Heart right ventricle (tissue), 16 donors: ENCODE measurements around the gene SND1. TPM values are rescaled to one million over a fixed set of nuclear protein-coding genes. Genes with fewer than 3 reads are reported as not detected.

Experiments used
- ATAC-seq, 8 donors: fragments of 200-7000 bp; cut with Tn5 transposase; one replicate each; pipeline ENCODE4 v1.9.1; 2020; ENCODE audit warnings: mild to moderate bottlenecking in 8 of 8, moderate library complexity in 8 of 8, moderate number of reproducible peaks in 1 of 8
- DNase-seq, 2 donors: peaks; one replicate each; pipeline ENCODE4 v3.0.0-alpha.2; 2020
- H3K27ac ChIP-seq, 10 donors: fragments of 200-600 bp; sonication (generic) in 2 of 10; one replicate each; pipeline versions ENCODE4 v1.5.0 to v1.8.0; 2020 to 2022; ENCODE audit warnings: mild to moderate bottlenecking in 3 of 10
- H3K27me3 ChIP-seq, 7 donors: fragments of 200-600 bp; one replicate each; pipeline ENCODE4 v1.8.0; 2021 to 2022; ENCODE audit warnings: mild to moderate bottlenecking in 2 of 7
- H3K36me3 ChIP-seq, 9 donors: fragments of 200-600 bp; sonication (generic) in 1 of 9; one replicate each; pipeline versions ENCODE4 v1.5.0 to v1.8.0; 2020 to 2022; ENCODE audit warnings: mild to moderate bottlenecking in 2 of 9
- H3K4me1 ChIP-seq, 9 donors: fragments of 200-600 bp; sonication (generic) in 1 of 9; one replicate each; pipeline versions ENCODE4 v1.5.0 to v1.8.0; 2020 to 2022; ENCODE audit warnings: mild to moderate bottlenecking in 4 of 9
- H3K4me3 ChIP-seq, 10 donors: fragments of 200-600 bp; sonication (generic) in 2 of 10; one replicate each; pipeline versions ENCODE4 v1.5.0 to v1.8.0; 2020 to 2022; ENCODE audit warnings: mild to moderate bottlenecking in 7 of 10, moderate library complexity in 2 of 10
- H3K9me3 ChIP-seq, 11 donors: fragments of 200-600 bp in 10 of 11; sonication (generic) in 2 of 11; one replicate each; pipeline versions ENCODE4 v1.5.0 to v1.8.0; 2013 to 2022; ENCODE audit warnings: mild to moderate bottlenecking in 2 of 11, control low read depth in 1 of 11, moderate library complexity in 1 of 11
- WGBS, 2 donors: extraction: QIAGEN DNeasy Blood & Tissue Kit; methylation state at CpG; one replicate each; pipeline ENCODE4 v1.1.7; 2013; ENCODE audit warnings: inconsistent platforms in 1 of 2; 5-methylcytosine and 5-hydroxymethylcytosine counted together
- intact Hi-C, 10 donors: fragments of 100-400 bp; cut with DNase I; formaldehyde crosslinking; loops; one replicate each; pipeline versions ENCODE4 v1.11.1 to v1.14.2; 2022
- polyA plus RNA-seq, 2 donors: library from polyadenylated mRNA; stranded (reverse); fragments of 200-250 nt; gene quantifications; one replicate each; pipeline ENCODE4 v1.2.3, GENCODE V29; 2013
- total RNA-seq, 10 donors: library from RNA; stranded (reverse); fragmentation: NEBNext Ultra II Directional in 3 of 10; extraction: Animal tissue kit (Norgen Biotek cat#: 25700) in 3 of 10; gene quantifications; one replicate each; pipeline versions ENCODE4 v1.2.1 to v1.2.4, GENCODE V29; 2021 to 2023
- TF ChIP-seq, protein P1 (sequence below), 9 donors: fragments of 200-600 bp; sonication (generic) in 2 of 9; IDR thresholded peaks; one replicate each; pipeline versions ENCODE4 v1.5.0 to v1.8.0; 2021 to 2022; ENCODE audit warnings: antibody characterized with exemption in 9 of 9, mild to moderate bottlenecking in 5 of 9, moderate library complexity in 1 of 9
- donor health status: Arrhythmogenic right ventricular cardiomyopathy.
- donor health status: ischemic (EF 13 %, LVEDD 7.1; RV severe dilation, severe dysfunction).
- donor health status: healthy with polysubstance abuse.
- donor health status: DM: no; HTN: yes; CAD: no.
- donor health status: DM: no; HTN: no; CAD: no.
- donor health status: ischemic (EF 25% LVEDD 6.9; RV normal size, moderate dysfunction).
- donor health status: ischemic (EF 25% LVEDD 5.7; RV mildly dilated, moderate dysfunction).
- donor health status: healthy.
- donor health status: DM: yes; HTN: yes; CAD: no.
- donor health status: Ischemic cardiomyopathy.
- donor health status: ischemic (EF 35%, LVEDD 5.7; RV mildly dilated, moderate dysfunction).
- donor health status: nonischemic (EF 11% LVEDD 7.7; RV severe dilation, severe dysfunction).
- donor health status: DM: yes; HTN: yes; CAD: no.
- donor health status: PGD.
- donor health status: ischemic (EF 29% LVEDD 5.4; RV normal size, mild dysfunction).
- donor health status: nonischemic (EF 23%, LVEDD 6.1; RV moderate dilation, normal function).

Gene SND1
- total and polyA plus RNA-seq, 12 donors = 39.9 to 107 (median 80.8) TPM

- peaks cover 0 to 20% (median 0%) of the 10 kb centered on the region in 9 donors for H3K36me3 ChIP-seq
These were observed 288.6 kb downstream of the SND1 start for GRCh38 chr7:127940381-127941160.

DNA sequence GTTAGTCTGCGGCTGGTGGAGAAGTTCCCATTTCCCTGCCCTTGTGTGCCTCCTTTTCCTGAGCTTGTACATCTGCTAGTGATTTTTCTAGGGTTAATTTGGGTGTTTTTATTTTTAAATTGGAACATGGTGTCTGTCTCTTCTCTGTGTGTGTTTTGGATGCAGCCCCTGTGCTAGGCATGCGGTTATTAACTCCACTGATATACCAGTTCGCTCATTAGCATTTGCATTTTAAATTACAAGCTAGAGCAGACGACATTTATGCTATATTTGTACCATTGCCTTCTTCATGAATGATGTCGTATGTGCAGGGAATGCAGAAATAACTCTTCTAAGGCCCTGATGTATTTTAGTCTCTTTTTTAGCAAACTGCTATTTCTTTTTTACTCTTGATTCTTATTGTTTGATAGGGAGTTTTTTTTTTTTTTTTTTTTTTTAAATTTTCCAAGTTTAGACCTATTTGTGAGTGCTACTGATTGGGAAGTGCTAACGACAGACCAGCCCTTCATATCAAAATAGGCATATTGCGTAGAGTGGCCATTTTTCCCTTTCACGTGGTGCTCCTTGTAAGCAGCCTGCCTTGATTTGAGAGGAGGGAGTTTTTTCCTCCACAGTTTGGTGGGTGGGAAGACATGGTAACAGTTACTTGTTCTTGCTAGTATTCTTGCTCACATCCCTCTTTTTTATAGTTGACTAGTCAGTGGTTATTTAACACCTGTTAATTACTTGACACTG is 289.6 kb downstream of the SND1 start:
- TF ChIP-seq, protein P1, sequence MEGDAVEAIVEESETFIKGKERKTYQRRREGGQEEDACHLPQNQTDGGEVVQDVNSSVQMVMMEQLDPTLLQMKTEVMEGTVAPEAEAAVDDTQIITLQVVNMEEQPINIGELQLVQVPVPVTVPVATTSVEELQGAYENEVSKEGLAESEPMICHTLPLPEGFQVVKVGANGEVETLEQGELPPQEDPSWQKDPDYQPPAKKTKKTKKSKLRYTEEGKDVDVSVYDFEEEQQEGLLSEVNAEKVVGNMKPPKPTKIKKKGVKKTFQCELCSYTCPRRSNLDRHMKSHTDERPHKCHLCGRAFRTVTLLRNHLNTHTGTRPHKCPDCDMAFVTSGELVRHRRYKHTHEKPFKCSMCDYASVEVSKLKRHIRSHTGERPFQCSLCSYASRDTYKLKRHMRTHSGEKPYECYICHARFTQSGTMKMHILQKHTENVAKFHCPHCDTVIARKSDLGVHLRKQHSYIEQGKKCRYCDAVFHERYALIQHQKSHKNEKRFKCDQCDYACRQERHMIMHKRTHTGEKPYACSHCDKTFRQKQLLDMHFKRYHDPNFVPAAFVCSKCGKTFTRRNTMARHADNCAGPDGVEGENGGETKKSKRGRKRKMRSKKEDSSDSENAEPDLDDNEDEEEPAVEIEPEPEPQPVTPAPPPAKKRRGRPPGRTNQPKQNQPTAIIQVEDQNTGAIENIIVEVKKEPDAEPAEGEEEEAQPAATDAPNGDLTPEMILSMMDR (IDR thresholded peaks at IDR 0.05) = no peak
- intact Hi-C loops = no loop called here
- H3K27ac ChIP-seq = no peak overlapping the region
- H3K4me3 ChIP-seq = no peak overlapping the region
- DNase-seq (no peak), ATAC-seq (no peak)
- peaks cover 0 to 21% (median 2%) of the 10 kb centered on the region in 9 donors for H3K4me1 ChIP-seq
- H3K27me3 ChIP-seq = no peaks in the 10 kb centered on the region
- 93 to 95% methylated on average over 8 of the region's 8 CpGs for WGBS, 2 donors
- peaks cover 0 to 20% (median 0%) of the 10 kb centered on the region in 9 donors for H3K36me3 ChIP-seq
- H3K9me3 ChIP-seq = no peaks in the 10 kb centered on the region

More at GRCh38 chr7:127940381-127941160, 288.6 kb downstream of the SND1 start:
- Histone ChIP-seq H3K4me3 (no peak overlapping the region), H3K4me1 (peaks cover 0 to 21% (median 2%) of the 10 kb centered on the region in 9 donors), H3K27ac (no peak overlapping the region), H3K27me3 (no peaks in the 10 kb centered on the region), H3K9me3 (no peaks in the 10 kb centered on the region)
- intact Hi-C loops = no loop called here
- DNase-seq = peak in 1 of 2 donors; percentile 4
- peak in 2 of 8 donors; percentile 32 to 33 for ATAC-seq
- WGBS, 2 donors = 85 to 91% methylated on average over 5 of the region's 5 CpGs
- TF ChIP-seq, protein P1 (IDR thresholded peaks at IDR 0.05) = no peak

GRCh38 chr7:127943541-127944521 is 291.8 kb downstream of the SND1 start:
- intact Hi-C loops = no loop called here
- TF ChIP-seq, protein P1 (IDR thresholded peaks at IDR 0.05) = no peak
- ATAC-seq = peak in 5 of 8 donors; percentile 8 to 37 (median 29)

More at GRCh38 chr7:127943541-127944521, 291.8 kb downstream of the SND1 start:
- DNase-seq = peak in 1 of 2 donors; percentile 35
- no peak overlapping the region for H3K4me3 ChIP-seq
- no peaks in the 10 kb centered on the region for H3K27me3 ChIP-seq
- no peaks in the 10 kb centered on the region for H3K9me3 ChIP-seq
- peaks cover 0 to 21% (median 2%) of the 10 kb centered on the region in 9 donors for H3K4me1 ChIP-seq
- 66 to 73% methylated on average over 16 of the region's 16 CpGs for WGBS, 2 donors
- no peak overlapping the region for H3K27ac ChIP-seq
- peaks cover 0 to 18% (median 0%) of the 10 kb centered on the region in 9 donors for H3K36me3 ChIP-seq
